ENCODE measurements around the gene MLXIP.

Gene MLXIP

GRCh38 chr12:122076743-122077495 is 1.6 kb upstream of the MLXIP start:
- Histone ChIP-seq H3K27ac (peak overlapping the region; percentile 98), H3K27me3 (no peaks in the 10 kb centered on the region), H3K9ac (peak overlapping the region; percentile 97; the same call in 1 of the 2 replicates)

DNA sequence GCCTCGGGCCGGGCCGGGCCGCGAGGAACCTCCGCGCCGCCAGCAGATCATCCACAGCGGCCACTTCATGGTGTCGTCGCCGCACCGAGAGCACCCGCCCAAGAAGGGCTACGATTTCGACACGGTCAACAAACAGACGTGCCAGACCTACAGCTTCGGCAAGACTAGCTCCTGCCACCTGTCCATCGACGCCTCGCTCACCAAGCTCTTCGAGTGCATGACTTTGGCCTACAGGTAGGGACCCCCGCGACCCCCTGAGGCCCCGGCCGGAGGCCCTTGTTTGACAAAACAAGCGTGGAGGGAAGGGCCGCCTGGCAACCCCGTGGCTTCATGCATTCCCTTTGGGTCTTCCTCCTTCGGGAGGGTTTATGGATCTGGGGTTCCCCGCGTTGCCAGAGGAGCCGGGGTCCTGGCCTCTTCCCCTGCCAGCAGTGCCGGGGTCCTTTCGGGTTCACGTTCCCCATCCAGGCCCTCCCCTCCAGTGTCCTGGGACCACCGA is 526 bp downstream of the MLXIP start:
- H3K4me1 ChIP-seq, result peaks cover 67% of the 10 kb centered on the region

More at GRCh38 chr12:122076743-122077495, 1.6 kb upstream of the MLXIP start:
- peak overlapping the region; percentile 97 for H3K4me2 ChIP-seq
- TF ChIP-seq Cebpa-rat (IDR thresholded peaks at IDR 0.05), result no peak
- H3K36me3 ChIP-seq, result no peaks in the 10 kb centered on the region
- peaks cover 31% of the 10 kb centered on the region for H4K20me1 ChIP-seq
- peaks cover 64% of the 10 kb centered on the region for H3K4me1 ChIP-seq
- H3K9me3 ChIP-seq, result peaks cover 9% of the 10 kb centered on the region; the same call in 1 of the 2 replicates
- peak overlapping the region; percentile 95 for H3K4me3 ChIP-seq

DNA sequence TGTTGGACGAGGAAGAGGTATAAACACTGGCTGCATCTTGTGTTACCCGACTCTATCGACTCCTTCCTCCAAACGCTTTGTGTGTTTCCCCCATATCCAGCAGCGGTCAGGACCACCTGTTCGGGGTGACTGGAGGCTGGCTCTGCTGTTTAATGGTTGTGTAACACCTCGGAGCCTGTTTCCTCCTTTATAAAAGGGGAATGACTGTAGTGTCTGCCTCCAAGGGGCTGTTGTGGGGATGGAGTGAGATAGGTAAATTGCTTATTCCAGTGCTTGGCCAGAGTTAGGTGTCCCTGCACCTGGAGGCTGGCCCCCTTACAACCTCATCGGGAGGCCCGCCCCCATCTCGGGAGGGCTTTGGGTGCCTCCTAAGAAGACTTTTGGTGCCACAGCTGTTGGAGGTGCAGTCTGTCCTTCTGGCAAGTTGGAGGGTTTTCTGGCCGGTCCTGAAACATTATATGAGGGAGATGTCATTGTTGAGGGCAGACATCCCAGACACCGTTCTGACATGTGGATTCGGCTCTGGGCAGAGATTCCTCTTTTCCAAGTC is 1.1 kb downstream of the MLXIP start:
- Histone ChIP-seq H3K36me3 (peaks cover 11% of the 10 kb centered on the region), H3K27ac (peak overlapping the region; percentile 98), H3K4me1 (peaks cover 67% of the 10 kb centered on the region), H3K9ac (peak overlapping the region; percentile 97), H4K20me1 (peaks cover 58% of the 10 kb centered on the region), H3K9me3 (no peaks in the 10 kb centered on the region), H3K4me2 (peak overlapping the region; percentile 97), H3K4me3 (peak overlapping the region; percentile 95), H3K27me3 (no peaks in the 10 kb centered on the region)
- TF ChIP-seq Cebpa-rat (IDR thresholded peaks at IDR 0.05), result no peak

More for the DNA sequence above, 526 bp downstream of the MLXIP start:
- peak overlapping the region; percentile 97 for H3K9ac ChIP-seq
- H3K4me3 ChIP-seq, result peak overlapping the region; percentile 95
- peaks cover 53% of the 10 kb centered on the region for H4K20me1 ChIP-seq
- no peaks in the 10 kb centered on the region for H3K27me3 ChIP-seq
- peaks cover 5% of the 10 kb centered on the region; the same call in 1 of the 2 replicates for H3K9me3 ChIP-seq
- H3K27ac ChIP-seq, result peak overlapping the region; percentile 98
- H3K4me2 ChIP-seq, result peak overlapping the region; percentile 97
- H3K36me3 ChIP-seq, result peaks cover 6% of the 10 kb centered on the region
- TF ChIP-seq Cebpa-rat (IDR thresholded peaks at IDR 0.05), result no peak

DNA sequence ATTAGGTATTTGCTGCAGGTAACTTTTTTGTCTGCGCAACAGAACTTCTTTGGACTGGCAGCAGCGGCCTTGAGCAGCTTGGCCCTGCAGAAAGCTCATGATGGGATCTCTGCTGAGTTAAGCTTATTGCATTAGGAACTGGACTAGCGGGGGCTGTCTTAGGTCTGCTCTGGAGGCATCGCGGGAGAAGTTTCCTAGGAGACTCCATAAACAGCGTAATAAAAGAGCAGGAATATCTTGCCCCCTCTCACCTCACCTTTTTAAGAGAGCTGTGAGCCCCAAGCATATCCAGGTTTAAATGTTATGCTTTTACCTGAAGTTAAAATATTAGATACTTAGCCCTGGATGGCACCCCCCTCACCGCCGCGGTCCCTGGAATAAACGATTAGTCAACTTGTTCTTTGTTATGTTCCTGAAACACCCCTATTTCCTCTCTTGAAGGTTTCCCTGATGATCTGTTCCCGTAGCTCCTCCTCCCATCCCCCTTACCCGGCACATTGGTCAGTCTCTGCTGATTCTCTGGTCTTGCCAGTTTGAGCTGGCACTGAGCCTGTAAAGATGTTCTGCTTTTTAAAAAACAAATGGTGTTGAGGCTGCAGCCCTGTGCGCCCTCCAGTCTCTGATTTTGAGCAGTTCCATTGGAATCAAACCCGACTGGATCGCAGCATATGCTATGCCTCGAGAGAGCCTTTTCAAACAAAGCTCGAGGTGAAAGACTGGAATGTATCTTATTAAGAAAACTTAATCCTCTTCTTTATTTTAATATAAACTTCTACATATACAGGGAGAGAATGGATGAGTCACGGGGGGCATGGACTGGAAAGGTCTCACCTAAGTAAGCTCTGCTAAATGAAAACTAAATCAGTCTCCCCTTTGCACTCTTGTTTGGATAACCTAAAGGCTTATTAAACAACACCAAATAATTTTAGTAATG is 1.9 kb downstream of the MLXIP start:
- no peaks in the 10 kb centered on the region for H3K27me3 ChIP-seq
- peak overlapping the region; percentile 98 for H3K27ac ChIP-seq
- peak overlapping the region; percentile 97 for H3K9ac ChIP-seq
- H3K36me3 ChIP-seq, result peaks cover 19% of the 10 kb centered on the region
- H3K4me3 ChIP-seq, result peak overlapping the region; percentile 95
- H3K4me2 ChIP-seq, result peak overlapping the region; percentile 97
- no peaks in the 10 kb centered on the region for H3K9me3 ChIP-seq
- peaks cover 66% of the 10 kb centered on the region for H4K20me1 ChIP-seq
- TF ChIP-seq Cebpa-rat (IDR thresholded peaks at IDR 0.05), result no peak
- peaks cover 69% of the 10 kb centered on the region for H3K4me1 ChIP-seq

GRCh38 chr12:122081083-122081696 is 2.6 kb downstream of the MLXIP start:
- Histone ChIP-seq H3K9ac (peak overlapping the region; percentile 97), H3K4me1 (peaks cover 69% of the 10 kb centered on the region), H3K27ac (peak overlapping the region; percentile 98)

DNA sequence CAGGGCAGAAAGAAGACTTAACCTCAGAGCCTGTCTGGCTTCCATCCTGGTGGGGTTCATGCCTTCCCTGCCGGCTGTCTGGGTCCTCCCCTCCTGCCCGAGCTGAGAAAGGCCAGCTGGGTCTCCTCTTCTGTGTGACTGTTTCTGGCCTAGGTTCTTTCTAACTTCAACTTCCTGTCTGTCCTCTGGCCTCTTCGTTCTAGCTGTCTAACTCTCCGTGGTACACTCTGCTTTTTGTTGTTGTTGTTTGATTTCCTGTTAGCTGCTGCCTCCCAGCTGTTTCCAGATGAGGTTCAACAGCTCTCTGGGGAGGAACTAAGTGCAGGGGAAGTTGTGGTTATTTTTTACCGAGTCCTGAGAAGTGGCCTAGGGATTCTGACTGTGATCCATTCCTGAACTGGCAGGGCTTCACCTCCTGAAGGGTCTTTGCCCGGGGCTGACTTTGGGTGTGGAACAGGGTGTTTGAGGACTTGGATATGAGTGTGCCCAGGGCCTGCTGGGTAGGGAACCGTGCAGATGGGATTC is 3.2 kb downstream of the MLXIP start:
- Histone ChIP-seq H3K9me3 (no peaks in the 10 kb centered on the region), H4K20me1 (peaks cover 79% of the 10 kb centered on the region), H3K4me1 (peaks cover 69% of the 10 kb centered on the region), H3K27ac (peak overlapping the region; percentile 98), H3K36me3 (peaks cover 31% of the 10 kb centered on the region), H3K27me3 (no peaks in the 10 kb centered on the region), H3K4me2 (peak overlapping the region; percentile 97), H3K4me3 (peak overlapping the region; percentile 95), H3K9ac (peak overlapping the region; percentile 97)
- TF ChIP-seq Cebpa-rat (IDR thresholded peaks at IDR 0.05), result no peak

More at GRCh38 chr12:122081083-122081696, 2.6 kb downstream of the MLXIP start:
- Histone ChIP-seq H4K20me1 (peaks cover 74% of the 10 kb centered on the region), H3K9me3 (no peaks in the 10 kb centered on the region), H3K36me3 (peaks cover 25% of the 10 kb centered on the region), H3K27me3 (no peaks in the 10 kb centered on the region), H3K4me2 (peak overlapping the region; percentile 97), H3K4me3 (peak overlapping the region; percentile 95)
- no peak for TF ChIP-seq Cebpa-rat (IDR thresholded peaks at IDR 0.05)

GRCh38 chr12:122082621-122083356 is 4.2 kb downstream of the MLXIP start:
- no peak for TF ChIP-seq Cebpa-rat (IDR thresholded peaks at IDR 0.05)
- peak overlapping the region; percentile 97 for H3K4me2 ChIP-seq
- H4K20me1 ChIP-seq, result peaks cover 90% of the 10 kb centered on the region
- no peaks in the 10 kb centered on the region for H3K27me3 ChIP-seq
- H3K27ac ChIP-seq, result peak overlapping the region; percentile 98
- peaks cover 69% of the 10 kb centered on the region for H3K4me1 ChIP-seq
- H3K9me3 ChIP-seq, result no peaks in the 10 kb centered on the region
- peak overlapping the region; percentile 80 for H3K9ac ChIP-seq
- peak overlapping the region; percentile 95 for H3K4me3 ChIP-seq
- peaks cover 35% of the 10 kb centered on the region for H3K36me3 ChIP-seq

- H4K20me1 ChIP-seq, result peaks cover 99% of the 10 kb centered on the region
- TF ChIP-seq Cebpa-rat (IDR thresholded peaks at IDR 0.05), result no peak
- no peaks in the 10 kb centered on the region for H3K27me3 ChIP-seq
- H3K9ac ChIP-seq, result peak overlapping the region; percentile 80; the same call in 1 of the 2 replicates
- peaks cover 57% of the 10 kb centered on the region for H3K36me3 ChIP-seq
- peak overlapping the region; percentile 98 for H3K27ac ChIP-seq
- peak overlapping the region; percentile 97 for H3K4me2 ChIP-seq
- H3K4me1 ChIP-seq, result peaks cover 87% of the 10 kb centered on the region
- peak overlapping the region; percentile 57; the same call in 1 of the 2 replicates for H3K4me3 ChIP-seq
- no peaks in the 10 kb centered on the region for H3K9me3 ChIP-seq
Measured at GRCh38 chr12:122084857-122085405, 6.4 kb downstream of the MLXIP start.

Measured in BLaER1 (cell line).